ENCODE measurements around the gene MGAT1. TPM values are rescaled to one million over a fixed set of nuclear protein-coding genes. Genes with fewer than 3 reads are reported as not detected.
"Not testable (repeated sequence)": the region's sequence is repeated elsewhere in the genome, so short reads cannot be mapped to it uniquely, and the experiment has no call there.

MGAT1 gene
- total RNA-seq, 1 donor = 113 TPM

DNA sequence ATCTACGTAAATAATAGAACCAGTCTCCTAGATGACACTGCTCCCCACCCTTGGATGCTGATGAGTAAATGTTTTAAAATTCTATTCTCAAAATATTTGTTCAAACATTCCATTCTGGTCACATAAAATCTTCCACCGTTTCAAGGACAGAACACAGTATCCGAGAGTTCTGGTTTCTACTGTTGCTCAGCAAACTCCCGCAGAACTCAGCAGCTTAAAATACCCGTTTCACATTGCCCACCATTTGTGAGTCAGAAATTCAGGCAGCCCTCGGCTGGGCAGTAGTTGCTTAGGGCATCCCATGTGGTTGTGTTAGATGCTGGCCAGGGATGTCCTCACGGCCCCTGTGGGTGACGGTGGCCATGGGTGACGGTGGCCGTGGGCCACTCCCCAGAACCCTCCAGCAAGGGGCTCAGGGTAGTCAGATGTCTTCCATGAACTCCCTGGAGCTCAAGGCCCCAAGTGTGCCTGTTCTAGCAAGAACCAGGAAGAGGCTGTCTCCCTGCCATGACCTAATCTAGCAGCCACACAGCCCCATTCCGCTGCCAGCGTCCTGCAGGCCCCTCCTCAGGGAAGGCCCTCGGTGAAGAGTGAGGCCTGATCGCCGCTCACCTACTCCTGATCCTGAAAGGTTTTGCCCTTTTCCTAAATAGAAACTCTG, 17.4 kb downstream of the MGAT1 start:
- Histone ChIP-seq H3K4me3 (ENCODE audit: insufficient read depth, low read length) (peak overlapping the region; percentile 51), H2AFZ (ENCODE audit: low read length) (peak overlapping the region; percentile 17), H3K79me2 (ENCODE audit: insufficient read depth, low read length) (peaks cover 35% of the 10 kb centered on the region), H3K27ac (ENCODE audit: low read depth, low read length) (peak overlapping the region; percentile 93), H3K36me3 (ENCODE audit: insufficient read depth, low read length) (peaks cover 14% of the 10 kb centered on the region), H3K9me3 (ENCODE audit: low read depth, low read length) (no peaks in the 10 kb centered on the region), H4K20me1 (ENCODE audit: insufficient read depth, low read length) (peaks cover 10% of the 10 kb centered on the region), H3K27me3 (ENCODE audit: insufficient read depth, low read length) (no peaks in the 10 kb centered on the region), H3K4me1 (ENCODE audit: insufficient read depth, low read length) (peaks cover 30% of the 10 kb centered on the region), H3K4me2 (ENCODE audit: insufficient read depth, low read length) (peak overlapping the region; percentile 67)
- TF ChIP-seq CTCF (IDR thresholded peaks at IDR 0.05; ENCODE audit: extremely low read depth, low read depth, low read length) = no peak
- DNase-seq (ENCODE audit: insufficient read length, low spot score, missing footprints) = peak; percentile 90

- peak; percentile 91 for DNase-seq (ENCODE audit: insufficient read length, low spot score, missing footprints)
- H3K27ac ChIP-seq (ENCODE audit: low read depth, low read length) = peak overlapping the region; percentile 93
- TF ChIP-seq CTCF (IDR thresholded peaks at IDR 0.05; ENCODE audit: extremely low read depth, low read depth, low read length) = peak; percentile 90
Observed at GRCh38 chr5:180784497-180785097, 18.0 kb downstream of the MGAT1 start.

GRCh38 chr5:180783340-180784052, 19.1 kb downstream of the MGAT1 start:
- H3K9me3 ChIP-seq (ENCODE audit: low read depth, low read length) = no peaks in the 10 kb centered on the region
- no peak overlapping the region for H2AFZ ChIP-seq (ENCODE audit: low read length)
- peaks cover 30% of the 10 kb centered on the region for H3K4me1 ChIP-seq (ENCODE audit: insufficient read depth, low read length)
- no peaks in the 10 kb centered on the region for H3K27me3 ChIP-seq (ENCODE audit: insufficient read depth, low read length)
- no peak for TF ChIP-seq CTCF (IDR thresholded peaks at IDR 0.05; ENCODE audit: extremely low read depth, low read depth, low read length)
- H3K4me3 ChIP-seq (ENCODE audit: insufficient read depth, low read length) = no peak overlapping the region
- no peaks in the 10 kb centered on the region for H3K36me3 ChIP-seq (ENCODE audit: insufficient read depth, low read length)
- DNase-seq (ENCODE audit: insufficient read length, low spot score, missing footprints) = no peak
- H3K27ac ChIP-seq (ENCODE audit: low read depth, low read length) = no peak overlapping the region
- H3K79me2 ChIP-seq (ENCODE audit: insufficient read depth, low read length) = peaks cover 19% of the 10 kb centered on the region
- H4K20me1 ChIP-seq (ENCODE audit: insufficient read depth, low read length) = peaks cover 4% of the 10 kb centered on the region
- no peak overlapping the region for H3K4me2 ChIP-seq (ENCODE audit: insufficient read depth, low read length)

More at GRCh38 chr5:180784497-180785097, 18.0 kb downstream of the MGAT1 start:
- H3K4me1 ChIP-seq (ENCODE audit: insufficient read depth, low read length) = peaks cover 30% of the 10 kb centered on the region
- peaks cover 29% of the 10 kb centered on the region for H3K79me2 ChIP-seq (ENCODE audit: insufficient read depth, low read length)
- H3K9me3 ChIP-seq (ENCODE audit: low read depth, low read length) = no peaks in the 10 kb centered on the region
- no peak overlapping the region for H2AFZ ChIP-seq (ENCODE audit: low read length)
- no peak overlapping the region for H3K4me3 ChIP-seq (ENCODE audit: insufficient read depth, low read length)
- no peaks in the 10 kb centered on the region for H3K27me3 ChIP-seq (ENCODE audit: insufficient read depth, low read length)
- H4K20me1 ChIP-seq (ENCODE audit: insufficient read depth, low read length) = peaks cover 4% of the 10 kb centered on the region
- H3K4me2 ChIP-seq (ENCODE audit: insufficient read depth, low read length) = peak overlapping the region; percentile 67
- peaks cover 7% of the 10 kb centered on the region for H3K36me3 ChIP-seq (ENCODE audit: insufficient read depth, low read length)

DNA sequence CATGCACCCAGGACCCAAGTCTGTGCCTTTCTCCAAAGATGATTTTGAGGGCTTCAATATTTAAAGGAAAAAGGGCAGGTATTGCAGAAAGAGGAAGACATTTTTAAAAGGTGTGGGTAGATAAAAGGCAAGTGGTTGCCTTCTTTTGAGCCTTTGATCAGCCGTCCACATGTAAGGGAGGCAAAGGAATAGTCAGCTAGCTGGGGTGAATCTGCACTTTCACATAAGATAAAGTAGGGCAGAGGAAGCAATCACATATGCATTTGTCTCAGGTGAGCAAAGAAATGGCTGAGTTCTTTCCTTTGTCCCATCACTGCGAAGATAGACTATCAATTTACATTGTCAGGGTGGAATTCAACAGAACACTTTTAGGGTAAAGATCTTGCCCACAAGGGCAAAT, 19.9 kb downstream of the MGAT1 start:
- peaks cover 30% of the 10 kb centered on the region for H3K4me1 ChIP-seq (ENCODE audit: insufficient read depth, low read length)
- H3K79me2 ChIP-seq (ENCODE audit: insufficient read depth, low read length) = peaks cover 11% of the 10 kb centered on the region
- no peak overlapping the region for H3K4me2 ChIP-seq (ENCODE audit: insufficient read depth, low read length)
- H2AFZ ChIP-seq (ENCODE audit: low read length) = no peak overlapping the region
- H3K36me3 ChIP-seq (ENCODE audit: insufficient read depth, low read length) = no peaks in the 10 kb centered on the region
- H3K9me3 ChIP-seq (ENCODE audit: low read depth, low read length) = no peaks in the 10 kb centered on the region
- TF ChIP-seq CTCF (IDR thresholded peaks at IDR 0.05; ENCODE audit: extremely low read depth, low read depth, low read length) = no peak
- no peak overlapping the region for H3K4me3 ChIP-seq (ENCODE audit: insufficient read depth, low read length)
- H3K27ac ChIP-seq (ENCODE audit: low read depth, low read length) = no peak overlapping the region
- H4K20me1 ChIP-seq (ENCODE audit: insufficient read depth, low read length) = peaks cover 4% of the 10 kb centered on the region
- no peak for DNase-seq (ENCODE audit: insufficient read length, low spot score, missing footprints)
- H3K27me3 ChIP-seq (ENCODE audit: insufficient read depth, low read length) = no peaks in the 10 kb centered on the region

- not testable (repeated sequence) for H3K79me2 ChIP-seq (ENCODE audit: insufficient read depth, low read length); H3K36me3 ChIP-seq (ENCODE audit: insufficient read depth, low read length); H3K27me3 ChIP-seq (ENCODE audit: insufficient read depth, low read length); DNase-seq (ENCODE audit: insufficient read length, low spot score, missing footprints); H3K4me2 ChIP-seq (ENCODE audit: insufficient read depth, low read length); H2AFZ ChIP-seq (ENCODE audit: low read length); H3K27ac ChIP-seq (ENCODE audit: low read depth, low read length); H3K4me3 ChIP-seq (ENCODE audit: insufficient read depth, low read length); H3K9me3 ChIP-seq (ENCODE audit: low read depth, low read length); H4K20me1 ChIP-seq (ENCODE audit: insufficient read depth, low read length)
- H3K4me1 ChIP-seq (ENCODE audit: insufficient read depth, low read length) = peaks cover 24% of the 10 kb centered on the region
Observed at GRCh38 chr5:180781900-180782326, 20.7 kb downstream of the MGAT1 start.
